Measurements from ENCODE around the gene SLX4IP.
"Not testable (repeated sequence)": the region's sequence is repeated elsewhere in the genome, so short reads cannot be mapped to it uniquely, and the experiment has no call there.

SLX4IP gene

DNA sequence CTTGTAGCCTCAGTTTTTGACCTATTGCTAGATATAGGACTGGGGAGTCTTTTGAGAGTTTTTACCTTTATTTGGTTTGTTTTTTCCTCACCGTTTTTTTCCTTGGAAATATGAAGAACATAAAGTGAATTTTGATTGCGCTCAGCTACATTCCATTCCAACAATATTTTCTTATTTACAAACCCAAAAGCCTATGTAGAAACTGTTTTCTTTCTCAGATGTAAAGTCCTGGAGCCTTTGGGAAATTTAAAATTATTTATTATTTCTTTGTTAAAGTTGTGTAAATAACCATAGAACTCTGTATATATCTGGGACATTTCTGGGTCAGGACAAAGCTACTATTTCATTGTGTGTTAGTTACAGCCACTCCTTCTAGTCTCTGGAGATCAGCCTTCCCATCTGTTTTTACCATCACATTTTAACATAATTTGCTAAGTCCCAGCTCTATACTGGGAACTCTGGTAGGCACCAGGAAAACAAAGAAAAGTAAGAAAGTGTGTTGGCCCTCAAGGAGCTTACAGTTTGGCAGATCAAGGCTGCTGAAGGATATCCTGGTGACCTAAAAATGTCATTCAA is 169.8 kb downstream of the SLX4IP start:
- no peak for DNase-seq (ENCODE audit: low spot score)

- no peak for DNase-seq (ENCODE audit: low spot score)
These were observed 170.6 kb downstream of the SLX4IP start for GRCh38 chr20:10605547-10606195.

- no peak for DNase-seq (ENCODE audit: low spot score)
These were observed 174.2 kb downstream of the SLX4IP start for GRCh38 chr20:10609276-10609675.

DNA sequence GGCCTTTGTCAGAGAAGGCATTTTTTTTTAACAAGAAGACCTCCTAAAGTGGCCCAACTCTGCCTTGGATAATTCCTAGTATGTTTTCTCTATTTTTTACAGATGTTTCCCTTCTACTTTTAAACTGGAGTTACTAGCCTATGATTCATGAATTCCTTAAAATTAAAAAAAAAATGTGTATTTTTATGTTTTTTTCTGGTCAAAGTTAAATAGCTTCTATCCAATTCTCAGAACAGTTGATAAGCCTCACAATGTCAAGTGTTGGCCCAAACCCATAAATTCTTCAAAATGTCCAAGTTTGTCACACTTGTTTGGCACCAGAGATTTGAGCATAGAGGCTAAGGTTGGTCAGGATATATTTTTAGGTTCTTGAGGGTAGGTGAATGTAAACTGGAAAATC is 174.7 kb downstream of the SLX4IP start:
- no peak for DNase-seq (ENCODE audit: low spot score)

DNA sequence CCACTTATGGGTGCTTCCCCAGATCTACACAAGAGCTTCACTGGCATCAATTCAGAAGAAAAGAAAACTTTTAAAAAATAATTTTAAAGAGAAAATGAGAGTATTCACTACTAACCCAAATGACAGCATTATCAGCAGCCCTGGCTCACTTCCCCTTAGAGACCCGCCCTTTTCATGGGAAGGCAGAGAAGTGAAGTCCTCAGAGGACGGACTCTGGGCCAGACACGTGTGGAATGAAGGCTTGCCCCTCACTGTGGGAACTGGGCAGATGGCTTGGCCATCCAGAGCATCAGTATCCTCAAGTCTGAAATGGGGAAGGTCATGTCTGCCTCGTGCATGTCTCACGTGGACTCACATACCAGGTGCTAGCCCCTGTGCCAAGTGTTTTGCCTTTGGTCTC is 175.1 kb downstream of the SLX4IP start:
- DNase-seq (ENCODE audit: low spot score), result no peak

DNA sequence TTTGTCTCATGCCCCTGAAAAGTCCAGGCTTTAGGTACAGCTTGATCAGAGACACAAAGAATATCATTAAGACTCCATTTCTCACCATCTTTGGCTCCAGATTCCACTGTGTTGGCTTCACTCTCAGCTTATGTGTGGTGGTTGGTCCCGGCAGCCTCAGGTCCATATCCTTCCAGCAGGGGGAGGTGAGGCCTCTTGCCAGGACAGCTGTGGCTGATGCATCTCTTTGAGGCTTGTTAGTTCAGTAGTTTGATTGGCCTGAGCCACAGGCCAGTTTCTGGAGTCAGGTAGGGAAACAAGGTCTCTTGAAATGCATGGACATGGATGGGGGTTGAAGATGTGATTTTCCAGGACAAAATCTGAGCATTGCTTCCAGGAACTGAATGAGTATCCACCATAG is 176.3 kb downstream of the SLX4IP start:
- peak; percentile 49 for DNase-seq (ENCODE audit: low spot score)

GRCh38 chr20:10613426-10613825 is 178.3 kb downstream of the SLX4IP start:
- DNase-seq (ENCODE audit: low spot score), result not testable (repeated sequence)

DNA sequence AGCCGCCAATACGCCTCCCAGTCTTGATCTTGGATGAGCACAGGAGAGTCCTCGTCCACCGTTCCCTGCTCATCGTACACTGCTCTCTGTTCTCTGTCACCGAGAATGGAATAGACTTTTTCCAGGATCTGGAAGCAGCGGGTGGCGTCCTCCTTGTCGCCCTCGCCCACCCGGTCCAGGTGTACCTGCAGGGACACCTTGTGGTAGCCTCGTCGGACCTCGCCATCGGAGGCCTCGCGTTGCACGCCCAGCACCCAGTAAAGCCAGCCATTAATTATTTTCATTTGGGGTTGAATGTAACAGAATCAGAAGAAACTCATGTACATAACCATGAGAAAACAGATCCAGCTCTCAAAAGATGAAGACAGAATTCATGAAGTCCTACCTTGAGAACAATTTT is 178.8 kb downstream of the SLX4IP start:
- no peak for DNase-seq (ENCODE audit: low spot score)

- no peak for DNase-seq (ENCODE audit: low spot score)
These were observed 181.1 kb downstream of the SLX4IP start for GRCh38 chr20:10616212-10616611.

- DNase-seq (ENCODE audit: low spot score), result not testable (repeated sequence)
These were observed 182.5 kb downstream of the SLX4IP start for GRCh38 chr20:10617549-10618133.

- DNase-seq (ENCODE audit: low spot score), result no peak
These were observed 183.6 kb downstream of the SLX4IP start for GRCh38 chr20:10618611-10619245.

DNA sequence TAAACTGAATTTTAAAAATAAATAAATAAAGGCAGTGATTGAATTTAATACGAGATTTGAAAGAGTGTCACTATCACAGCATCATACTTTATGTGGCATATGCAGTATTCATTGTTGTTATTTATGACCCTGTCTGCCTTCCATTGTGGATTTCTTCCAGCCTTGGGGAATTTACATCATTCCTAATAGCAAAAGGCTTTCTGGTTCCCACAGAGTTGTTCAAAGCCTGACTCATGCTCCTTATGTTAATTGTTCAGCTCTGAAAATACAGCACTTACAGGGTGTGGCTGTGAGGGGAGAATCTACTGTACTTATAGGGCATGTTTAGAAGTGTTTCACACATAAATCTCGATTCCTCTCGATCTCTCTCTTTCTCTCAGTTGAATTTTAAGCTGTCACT is 184.3 kb downstream of the SLX4IP start:
- no peak for DNase-seq (ENCODE audit: low spot score)

GRCh38 chr20:10621149-10621548 is 186.0 kb downstream of the SLX4IP start:
- DNase-seq (ENCODE audit: low spot score), result no peak

GRCh38 chr20:10622657-10623418 is 187.7 kb downstream of the SLX4IP start:
- DNase-seq (ENCODE audit: low spot score), result no peak

DNA sequence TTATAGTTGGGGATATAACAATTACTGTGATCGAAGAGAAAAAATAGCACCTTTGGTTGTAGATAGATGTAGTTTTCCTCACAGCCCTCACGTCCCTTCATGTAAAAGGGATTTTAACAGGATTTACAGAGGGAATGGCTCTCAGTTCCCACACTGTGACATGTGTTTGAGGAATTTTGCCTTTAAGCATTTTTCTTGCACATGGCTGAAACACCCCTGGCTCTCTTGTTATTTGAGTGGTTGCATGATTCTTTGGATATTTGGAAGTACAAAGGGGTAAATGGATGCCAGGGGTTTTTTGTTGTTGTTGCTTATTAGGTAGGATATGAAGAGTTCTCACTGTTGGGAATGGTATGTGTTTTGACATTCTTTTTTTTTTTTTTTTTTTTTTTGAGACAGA is 190.5 kb downstream of the SLX4IP start:
- no peak for DNase-seq (ENCODE audit: low spot score)

- no peak for DNase-seq (ENCODE audit: low spot score)
These were observed 191.8 kb downstream of the SLX4IP start for GRCh38 chr20:10626896-10627295.

DNA sequence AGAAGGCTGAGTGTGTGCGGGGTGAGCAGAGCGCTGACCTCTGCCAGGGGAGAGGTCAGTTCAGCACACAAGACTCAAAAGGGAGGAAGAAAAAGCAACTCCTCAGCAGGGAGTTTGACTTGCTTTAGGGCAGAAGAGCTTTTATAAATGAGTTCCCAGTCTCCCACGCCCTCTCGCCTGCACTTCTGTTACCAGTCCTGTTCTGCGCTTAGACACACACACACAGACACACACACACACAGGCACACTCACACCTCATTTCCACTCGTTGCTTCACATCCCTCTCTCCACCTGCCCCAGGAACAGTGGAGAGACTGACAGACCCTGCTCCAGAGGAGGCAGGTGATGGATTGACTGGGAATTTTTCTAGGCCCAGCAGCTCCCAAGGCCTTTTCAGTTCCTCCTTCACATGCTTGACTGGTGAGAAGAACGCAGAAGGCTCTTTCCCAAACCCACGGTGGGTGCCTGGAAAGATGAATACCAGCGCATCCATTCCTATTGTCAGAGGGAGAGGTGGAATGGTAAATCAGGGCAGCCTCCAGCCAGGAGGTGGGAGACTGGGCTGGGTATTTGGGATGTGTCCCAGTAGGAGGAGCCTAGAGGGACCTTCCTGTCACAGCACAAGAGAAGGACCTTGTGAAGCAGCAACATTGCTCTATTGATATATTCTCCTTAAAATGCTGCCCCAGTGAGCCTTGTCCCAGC is 195.0 kb downstream of the SLX4IP start:
- no peak for DNase-seq (ENCODE audit: low spot score)

- no peak for DNase-seq (ENCODE audit: low spot score)
These were observed 196.0 kb downstream of the SLX4IP start for GRCh38 chr20:10631126-10631525.

DNA sequence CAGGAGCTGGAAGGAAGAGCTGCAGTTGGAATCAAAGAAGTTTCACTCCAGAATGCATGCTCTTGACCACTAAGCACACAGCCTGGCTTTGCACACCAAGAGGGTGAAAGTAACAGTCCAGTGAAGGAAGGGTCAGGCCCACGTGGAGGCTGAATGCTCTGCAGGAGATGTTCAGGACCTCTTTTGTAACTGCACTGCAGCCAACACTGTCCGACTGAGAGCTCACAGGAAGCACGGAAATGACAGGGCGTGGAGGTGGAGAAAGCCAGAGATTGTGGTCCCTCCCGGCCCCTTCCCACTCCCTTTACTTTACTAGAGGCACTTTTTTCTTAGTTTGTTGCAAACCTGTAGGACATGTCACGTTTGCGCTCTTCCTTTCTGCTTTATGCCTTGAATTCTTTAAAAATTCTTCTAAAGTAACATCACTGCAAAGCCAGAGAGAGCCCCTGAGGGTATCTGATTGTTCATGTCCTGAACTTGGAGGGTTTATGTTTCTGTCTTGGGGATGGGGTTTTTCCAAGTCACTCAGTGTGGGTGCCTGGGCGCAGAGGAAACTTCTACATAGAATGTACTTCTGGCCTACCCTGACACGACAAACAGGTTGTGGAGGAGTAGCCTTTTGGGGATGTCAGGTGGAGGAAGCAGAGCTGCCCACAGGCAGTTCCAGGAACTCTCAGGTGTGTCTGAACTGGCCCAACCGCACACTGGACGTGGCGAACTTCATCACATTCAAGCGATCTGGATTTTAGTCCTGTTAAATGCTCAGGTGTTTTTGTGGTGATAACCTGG is 197.8 kb downstream of the SLX4IP start:
- no peak for DNase-seq (ENCODE audit: low spot score)

- no peak for DNase-seq (ENCODE audit: low spot score)
These were observed 198.6 kb downstream of the SLX4IP start for GRCh38 chr20:10633718-10634117.

DNA sequence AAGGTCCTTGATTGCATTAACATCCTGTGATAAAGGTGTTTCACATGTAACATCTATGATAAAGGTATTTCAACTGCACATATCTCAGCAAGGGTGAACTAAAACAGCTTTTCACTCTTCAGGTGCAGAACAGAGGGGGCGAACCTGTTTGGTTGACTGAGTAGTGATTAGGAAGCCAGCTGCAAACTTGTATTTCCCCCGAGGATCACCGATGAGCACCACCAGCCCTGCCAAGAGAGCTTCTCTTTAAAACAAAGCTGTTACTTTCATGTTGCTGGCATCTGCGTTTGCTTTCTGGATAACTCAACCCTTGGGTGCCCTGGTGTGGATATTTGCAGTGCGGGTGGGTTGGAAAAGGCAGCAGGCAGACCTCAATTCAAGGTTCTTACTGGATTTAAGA is 199.1 kb downstream of the SLX4IP start:
- no peak for DNase-seq (ENCODE audit: low spot score)
